GM06990 (cell line): ENCODE data around the gene NCOA5.

Experiments
- DNase-seq: peaks from one replicate; pipeline ENCODE4 v3.0.0-alpha.2; 2011; ENCODE audit not compliant: insufficient read length; ENCODE audit errors: extremely low read depth
- H3K27me3 ChIP-seq: replicated peaks from 2 replicates; pipeline ENCODE4 v1.6.0; 2011; ENCODE audit warnings: low read length; ENCODE audit not compliant: control insufficient read depth, insufficient read depth
- H3K36me3 ChIP-seq: 2 replicates; pipeline ENCODE4 v1.5.1; 2011; ENCODE audit warnings: low read length; ENCODE audit not compliant: control insufficient read depth, insufficient read depth
- H3K4me3 ChIP-seq: replicated peaks from 2 replicates; pipeline ENCODE4 v1.5.1; 2011; ENCODE audit warnings: low read depth, mild to moderate bottlenecking, control low read depth, low read length
- TF ChIP-seq, protein P1 (sequence below): IDR thresholded peaks from 2 replicates; pipeline ENCODE4 v1.5.1; 2011; ENCODE audit warnings: low read length, control low read depth, mild to moderate bottlenecking, inconsistent platforms; ENCODE audit not compliant: insufficient read depth, poor library complexity, severe bottlenecking

The NCOA5 gene

DNA sequence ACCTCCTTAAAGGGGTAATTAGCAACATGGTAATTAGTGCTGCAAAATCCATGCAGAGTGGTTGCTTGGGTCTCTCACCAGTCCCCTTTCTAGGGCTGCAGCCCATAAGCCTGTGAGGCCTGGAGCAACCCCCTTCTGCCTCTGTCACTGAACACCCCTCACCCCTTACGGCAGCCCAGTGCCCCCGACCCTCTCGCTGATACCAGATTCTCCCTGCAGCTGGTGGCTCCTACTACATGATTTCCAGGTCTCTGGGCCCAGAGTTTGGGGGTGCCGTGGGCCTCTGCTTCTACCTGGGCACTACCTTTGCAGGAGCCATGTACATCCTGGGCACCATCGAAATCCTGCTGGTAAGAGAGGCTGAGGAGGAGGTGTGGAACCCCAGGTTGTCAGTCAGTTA lies 52.7 kb downstream of the NCOA5 start:
- no peak overlapping the region for H3K4me3 ChIP-seq
- H3K36me3 ChIP-seq: no peaks in the 10 kb centered on the region
- TF ChIP-seq, protein P1, sequence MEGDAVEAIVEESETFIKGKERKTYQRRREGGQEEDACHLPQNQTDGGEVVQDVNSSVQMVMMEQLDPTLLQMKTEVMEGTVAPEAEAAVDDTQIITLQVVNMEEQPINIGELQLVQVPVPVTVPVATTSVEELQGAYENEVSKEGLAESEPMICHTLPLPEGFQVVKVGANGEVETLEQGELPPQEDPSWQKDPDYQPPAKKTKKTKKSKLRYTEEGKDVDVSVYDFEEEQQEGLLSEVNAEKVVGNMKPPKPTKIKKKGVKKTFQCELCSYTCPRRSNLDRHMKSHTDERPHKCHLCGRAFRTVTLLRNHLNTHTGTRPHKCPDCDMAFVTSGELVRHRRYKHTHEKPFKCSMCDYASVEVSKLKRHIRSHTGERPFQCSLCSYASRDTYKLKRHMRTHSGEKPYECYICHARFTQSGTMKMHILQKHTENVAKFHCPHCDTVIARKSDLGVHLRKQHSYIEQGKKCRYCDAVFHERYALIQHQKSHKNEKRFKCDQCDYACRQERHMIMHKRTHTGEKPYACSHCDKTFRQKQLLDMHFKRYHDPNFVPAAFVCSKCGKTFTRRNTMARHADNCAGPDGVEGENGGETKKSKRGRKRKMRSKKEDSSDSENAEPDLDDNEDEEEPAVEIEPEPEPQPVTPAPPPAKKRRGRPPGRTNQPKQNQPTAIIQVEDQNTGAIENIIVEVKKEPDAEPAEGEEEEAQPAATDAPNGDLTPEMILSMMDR: no peak
- H3K27me3 ChIP-seq: no peaks in the 10 kb centered on the region; the same call in none of the 2 replicates
- DNase-seq: no peak

DNA sequence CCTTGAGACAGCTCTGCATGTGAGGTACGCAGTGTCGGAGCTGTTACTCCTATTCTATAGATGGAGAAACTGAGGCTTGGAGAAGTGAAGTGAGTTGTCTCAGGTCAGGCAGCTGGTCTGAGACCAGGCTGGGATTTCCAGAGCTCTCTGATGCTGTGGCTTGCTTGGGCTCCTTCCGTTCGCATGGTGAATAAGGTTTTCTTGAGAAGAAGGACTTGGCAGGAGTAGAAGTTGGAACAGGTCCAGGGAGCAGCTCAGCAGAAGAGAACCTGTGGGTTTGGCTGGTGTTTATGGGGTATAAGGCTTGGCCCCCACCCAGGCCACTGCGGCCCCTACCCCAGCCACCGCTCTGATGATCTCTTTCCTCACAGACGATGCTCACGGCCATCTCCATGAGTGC lies 53.4 kb downstream of the NCOA5 start:
- TF ChIP-seq, protein P1: no peak
- Histone ChIP-seq H3K4me3 (no peak overlapping the region), H3K36me3 (no peaks in the 10 kb centered on the region), H3K27me3 (peaks cover 3% of the 10 kb centered on the region)
- DNase-seq: no peak

DNA sequence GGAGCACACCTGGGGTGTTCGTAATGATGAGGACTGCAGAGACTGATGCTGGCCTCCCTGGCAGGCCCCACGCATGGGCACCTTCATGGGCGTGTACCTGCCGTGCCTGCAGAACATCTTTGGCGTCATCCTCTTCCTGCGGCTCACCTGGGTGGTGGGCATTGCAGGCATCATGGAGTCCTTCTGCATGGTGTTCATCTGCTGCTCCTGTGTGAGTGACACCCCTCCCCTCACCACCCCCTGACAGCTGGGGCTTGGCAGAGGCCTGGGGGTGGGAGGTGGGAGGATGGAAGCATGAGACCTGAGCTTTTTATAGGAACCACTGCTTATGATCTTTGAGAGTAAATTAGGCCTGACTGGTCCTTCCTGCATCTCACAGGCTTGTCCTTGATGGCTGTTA lies 54.0 kb downstream of the NCOA5 start:
- no peak overlapping the region for H3K4me3 ChIP-seq
- H3K36me3 ChIP-seq: no peaks in the 10 kb centered on the region
- no peak for DNase-seq
- TF ChIP-seq, protein P1: no peak
- peaks cover 8% of the 10 kb centered on the region for H3K27me3 ChIP-seq

DNA sequence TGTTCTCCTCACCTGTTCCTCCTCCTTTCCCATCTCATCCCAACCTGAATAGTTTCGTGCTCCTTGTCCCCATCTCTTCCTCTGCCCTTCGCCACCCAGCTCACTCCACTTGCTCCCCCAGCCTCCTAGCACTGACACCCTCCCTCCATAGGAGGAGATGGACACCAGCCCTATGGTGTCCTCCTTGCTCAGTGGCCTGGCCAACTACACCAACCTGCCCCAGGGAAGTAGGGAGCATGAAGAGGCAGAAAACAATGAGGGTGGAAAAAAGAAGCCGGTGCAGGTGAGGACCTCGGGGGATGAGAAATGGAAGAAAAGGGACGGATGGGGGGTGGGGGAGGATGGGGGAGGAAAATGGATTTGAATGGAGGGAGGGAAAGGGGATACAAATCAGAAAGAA lies 54.5 kb downstream of the NCOA5 start:
- TF ChIP-seq, protein P1: no peak
- no peak for DNase-seq
- H3K36me3 ChIP-seq: no peaks in the 10 kb centered on the region
- no peak overlapping the region for H3K4me3 ChIP-seq
- peaks cover 8% of the 10 kb centered on the region for H3K27me3 ChIP-seq

DNA sequence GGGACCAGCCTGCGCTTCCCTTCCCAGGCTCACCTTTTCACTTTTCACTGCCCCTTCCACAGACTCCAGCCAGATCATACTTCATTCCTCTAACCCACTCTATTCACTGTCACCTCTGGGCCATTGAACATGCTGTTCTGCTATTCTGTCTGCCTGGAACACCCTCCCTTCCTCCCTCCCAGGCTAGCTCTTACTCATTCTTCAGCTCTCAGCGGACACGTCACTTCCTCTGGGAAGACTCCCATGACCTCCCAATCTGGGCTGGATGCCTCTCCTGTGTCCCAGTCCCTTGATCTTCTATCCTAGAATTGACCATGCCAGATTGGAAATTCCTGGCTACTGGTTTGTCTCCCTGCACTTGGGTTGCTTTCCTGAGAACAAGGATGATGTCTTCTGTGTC lies 55.7 kb downstream of the NCOA5 start:
- Histone ChIP-seq H3K27me3 (peaks cover 8% of the 10 kb centered on the region), H3K36me3 (no peaks in the 10 kb centered on the region), H3K4me3 (no peak overlapping the region)
- TF ChIP-seq, protein P1: no peak
- DNase-seq: no peak

DNA sequence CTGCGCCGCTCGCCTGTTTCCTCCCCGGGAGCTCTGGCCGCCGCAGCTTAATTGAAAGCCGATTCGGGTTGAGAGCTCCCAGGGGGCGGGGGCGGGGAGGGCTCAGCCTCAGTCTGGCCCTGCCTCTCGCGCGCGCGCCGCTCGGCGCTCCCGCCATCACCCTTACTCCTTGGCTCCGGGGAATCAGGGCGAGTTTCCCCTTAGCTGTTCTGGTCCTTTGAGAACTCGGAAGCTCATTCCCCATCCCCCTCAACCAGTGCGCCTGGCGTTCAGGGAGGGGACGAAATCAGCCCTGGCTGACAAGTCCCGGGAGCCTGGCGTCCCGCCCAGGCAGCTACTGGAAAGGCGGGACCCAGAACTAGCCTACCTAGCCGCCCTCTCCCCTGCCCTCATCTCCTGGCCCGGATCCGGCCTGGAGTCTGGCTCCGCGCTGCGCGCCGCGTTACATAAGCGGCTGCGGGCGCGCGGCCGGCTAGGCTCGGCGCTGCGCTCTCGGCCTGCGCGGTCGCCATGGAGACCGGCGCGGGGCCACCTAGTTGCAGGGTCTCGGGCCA lies 58.0 kb downstream of the NCOA5 start:
- no peak for DNase-seq
- TF ChIP-seq, protein P1: no peak
- Histone ChIP-seq H3K4me3 (no peak overlapping the region; the same call in 1 of the 2 replicates), H3K27me3 (peaks cover 8% of the 10 kb centered on the region), H3K36me3 (no peaks in the 10 kb centered on the region)
